PC-3 (cell line): ENCODE measurements around the gene TPGS1. TPM values are rescaled to one million over a fixed set of nuclear protein-coding genes. Genes with fewer than 3 reads are reported as not detected.

ENCODE experiments used
- ATAC-seq: fragments of 200-7000 bp; cut with Tn5 transposase; 2 replicates; pipeline ENCODE4 v1.9.1; 2020; ENCODE audit warnings: mild to moderate bottlenecking, moderate library complexity
- BruUV-seq: library from RNA; stranded (reverse); fragments of 400-500 nt; replicated peaks from 2 replicates; lab custom pipeline; 2021; lab: Mats Ljungman, UMichigan
- CTCF ChIA-PET: fragments of 300-600 bp; sonication (Branson Sonifier 250); formaldehyde crosslinking; loops from one replicate; lab custom pipeline; 2022; ENCODE audit warnings: antibody characterized with exemption; lab: Charles Lee
- POLR2A ChIA-PET: fragments of 300-600 bp; sonication (Branson Sonifier 250); formaldehyde crosslinking; loops from one replicate; lab custom pipeline; 2022; ENCODE audit warnings: antibody characterized with exemption; ENCODE audit not compliant: unreplicated experiment; lab: Charles Lee
- DNase-seq: peaks from one replicate; pipeline ENCODE4 v3.0.0-alpha.2; 2015
- H2AFZ ChIP-seq: fragments of 300-600 bp; sonication (generic); 2 replicates; pipeline ENCODE4 v1.6.0; 2016; ENCODE audit warnings: antibody characterized with exemption, low read length
- H3F3A ChIP-seq: fragments of 300-600 bp; sonication (generic); one replicate; pipeline ENCODE4 v1.6.0; 2017; ENCODE audit warnings: antibody characterized with exemption, low read length, control low read depth, mild to moderate bottlenecking; ENCODE audit not compliant: unreplicated experiment
- H3K27ac ChIP-seq: fragments of 300-600 bp; sonication (generic); 2 replicates; pipeline ENCODE4 v1.5.1; 2016; ENCODE audit warnings: mild to moderate bottlenecking, low read length
- H3K27me3 ChIP-seq: fragments of 300-600 bp; sonication (generic); 2 replicates; pipeline ENCODE4 v1.6.1; 2016; ENCODE audit warnings: low read length, mixed read lengths
- H3K36me3 ChIP-seq: fragments of 300-600 bp; sonication (generic); 2 replicates; pipeline ENCODE4 v1.6.1; 2016; ENCODE audit warnings: low read depth, mixed run types, low read length, mixed read lengths
- H3K4me1 ChIP-seq: fragments of 300-600 bp; sonication (generic); 2 replicates; pipeline ENCODE4 v1.5.1; 2016; ENCODE audit warnings: low read length; ENCODE audit not compliant: insufficient read depth
- H3K4me2 ChIP-seq: fragments of 300-600 bp; sonication (generic); 2 replicates; pipeline ENCODE4 v1.6.0; 2016; ENCODE audit warnings: low read length
- H3K4me3 ChIP-seq: fragments of 300-600 bp; sonication (generic); 2 replicates; pipeline ENCODE4 v1.5.1; 2016; ENCODE audit warnings: mild to moderate bottlenecking, low read length, mixed read lengths
- H3K79me2 ChIP-seq: fragments of 300-600 bp; sonication (generic); 2 replicates; pipeline ENCODE4 v1.6.1; 2017; ENCODE audit warnings: low read length, mixed read lengths
- H3K9ac ChIP-seq: fragments of 300-600 bp; sonication (generic); 2 replicates; pipeline ENCODE4 v1.6.0; 2016; ENCODE audit warnings: mild to moderate bottlenecking, low read length
- H3K9me2 ChIP-seq: fragments of 300-600 bp; sonication (generic); replicated peaks from 2 replicates; pipeline ENCODE4 v1.6.1; 2016; ENCODE audit warnings: mixed run types, low read length, mixed read lengths
- H3K9me3 ChIP-seq: fragments of 300-600 bp; sonication (generic); 2 replicates; pipeline ENCODE4 v1.6.1; 2016; ENCODE audit warnings: low read length, mixed read lengths
- H4K20me1 ChIP-seq: fragments of 300-600 bp; sonication (generic); 2 replicates; pipeline ENCODE4 v1.6.1; 2016; ENCODE audit warnings: low read length, mixed read lengths
- EZH2 ChIP-seq: fragments of 300-600 bp; sonication (generic); IDR thresholded peaks from one replicate; pipeline ENCODE4 v1.6.1; 2017; ENCODE audit warnings: antibody characterized with exemption, mild to moderate bottlenecking, low read length; ENCODE audit not compliant: unreplicated experiment
- EZH2phosphoT487 ChIP-seq: fragments of 300-600 bp; sonication (generic); IDR thresholded peaks from 2 replicates; pipeline ENCODE4 v1.6.1; 2018; ENCODE audit warnings: mild to moderate bottlenecking, antibody characterized with exemption, low read length, borderline replicate concordance
- intact Hi-C: fragments of 100-400 bp; cut with micrococcal nuclease; formaldehyde crosslinking; loops from 2 replicates; pipeline ENCODE4 v1.9.0; 2023
- total RNA-seq: library from RNA; depleted of rRNA; stranded (reverse); fragments of >200 nt; gene quantifications from 2 replicates; pipeline ENCODE4 v1.2.3, GENCODE V29; 2014
- TF ChIP-seq, protein P1 (sequence below): fragments of 300-600 bp; sonication (generic); conservative IDR thresholded peaks from 2 replicates; pipeline ENCODE4 v1.5.1; 2017; ENCODE audit warnings: antibody characterized with exemption, low read depth, mild to moderate bottlenecking, low read length

Gene TPGS1
- total RNA-seq, 1 experiment from 2014 or later, result 28.5 TPM

DNA sequence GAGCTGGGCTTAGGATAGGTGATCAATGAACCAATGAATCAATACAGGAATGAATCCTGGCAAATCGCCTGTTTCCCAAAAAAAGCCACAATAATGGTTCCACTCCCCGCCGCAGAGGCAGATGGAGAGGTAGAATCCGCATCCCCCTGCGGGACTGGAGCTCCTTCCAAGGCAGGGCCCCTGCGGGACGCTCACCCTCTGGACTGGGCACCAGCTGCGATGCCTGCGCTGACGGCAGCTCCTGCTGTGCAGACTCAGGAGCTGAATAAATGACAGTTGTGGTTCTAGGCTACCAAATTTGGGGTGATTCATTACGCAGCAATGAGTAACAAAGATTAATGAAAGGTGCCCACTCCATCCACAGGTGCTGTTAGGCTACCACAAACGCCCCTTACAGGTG lies 15.4 kb downstream of the TPGS1 start:
- intact Hi-C loops, result no loop called here
- H4K20me1 ChIP-seq, result no peaks in the 10 kb centered on the region
- CTCF ChIA-PET, result no interaction called here

GRCh38 chr19:524062-524674 lies 16.9 kb downstream of the TPGS1 start:
- CTCF ChIA-PET, result no interaction called here
- ATAC-seq (peak; percentile 54), DNase-seq (no peak)
- H3K4me2 ChIP-seq, result no peak overlapping the region
- H4K20me1 ChIP-seq, result no peaks in the 10 kb centered on the region
- no peak overlapping the region for H2AFZ ChIP-seq
- no TSS peak for BruUV-seq
- no peaks in the 10 kb centered on the region for H3K9me2 ChIP-seq
- H3K4me3 ChIP-seq, result no peak overlapping the region
- H3K4me1 ChIP-seq, result no peaks in the 10 kb centered on the region
- intact Hi-C loops, result no loop called here
- POLR2A ChIA-PET, result no interaction called here
- no peaks in the 10 kb centered on the region for H3K9me3 ChIP-seq
- H3K9ac ChIP-seq, result no peak overlapping the region
- no peaks in the 10 kb centered on the region for H3K79me2 ChIP-seq
- TF ChIP-seq EZH2, result no peak
- TF ChIP-seq, protein P1, sequence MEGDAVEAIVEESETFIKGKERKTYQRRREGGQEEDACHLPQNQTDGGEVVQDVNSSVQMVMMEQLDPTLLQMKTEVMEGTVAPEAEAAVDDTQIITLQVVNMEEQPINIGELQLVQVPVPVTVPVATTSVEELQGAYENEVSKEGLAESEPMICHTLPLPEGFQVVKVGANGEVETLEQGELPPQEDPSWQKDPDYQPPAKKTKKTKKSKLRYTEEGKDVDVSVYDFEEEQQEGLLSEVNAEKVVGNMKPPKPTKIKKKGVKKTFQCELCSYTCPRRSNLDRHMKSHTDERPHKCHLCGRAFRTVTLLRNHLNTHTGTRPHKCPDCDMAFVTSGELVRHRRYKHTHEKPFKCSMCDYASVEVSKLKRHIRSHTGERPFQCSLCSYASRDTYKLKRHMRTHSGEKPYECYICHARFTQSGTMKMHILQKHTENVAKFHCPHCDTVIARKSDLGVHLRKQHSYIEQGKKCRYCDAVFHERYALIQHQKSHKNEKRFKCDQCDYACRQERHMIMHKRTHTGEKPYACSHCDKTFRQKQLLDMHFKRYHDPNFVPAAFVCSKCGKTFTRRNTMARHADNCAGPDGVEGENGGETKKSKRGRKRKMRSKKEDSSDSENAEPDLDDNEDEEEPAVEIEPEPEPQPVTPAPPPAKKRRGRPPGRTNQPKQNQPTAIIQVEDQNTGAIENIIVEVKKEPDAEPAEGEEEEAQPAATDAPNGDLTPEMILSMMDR, result no peak
- TF ChIP-seq EZH2phosphoT487, result no peak
- no peaks in the 10 kb centered on the region for H3K36me3 ChIP-seq
- no peak overlapping the region for H3K27ac ChIP-seq
- H3F3A ChIP-seq, result no peaks in the 10 kb centered on the region
- no peaks in the 10 kb centered on the region for H3K27me3 ChIP-seq

More for the DNA sequence above, 15.4 kb downstream of the TPGS1 start:
- no peak for DNase-seq
- no peaks in the 10 kb centered on the region for H3K79me2 ChIP-seq
- H3K36me3 ChIP-seq, result no peaks in the 10 kb centered on the region
- no peaks in the 10 kb centered on the region for H3K27me3 ChIP-seq
- H3K9me2 ChIP-seq, result no peaks in the 10 kb centered on the region
- no peaks in the 10 kb centered on the region for H3K9me3 ChIP-seq
- no TSS peak for BruUV-seq
- H3K27ac ChIP-seq, result no peak overlapping the region
- no peak overlapping the region for H2AFZ ChIP-seq
- no peak overlapping the region for H3K9ac ChIP-seq
- no peak overlapping the region for H3K4me3 ChIP-seq
- H3K4me2 ChIP-seq, result no peak overlapping the region
- H3K4me1 ChIP-seq, result no peaks in the 10 kb centered on the region
- POLR2A ChIA-PET, result no interaction called here
- H3F3A ChIP-seq, result no peaks in the 10 kb centered on the region
- TF ChIP-seq, protein P1, result no peak
- TF ChIP-seq EZH2phosphoT487 (no peak), EZH2 (no peak)
- no peak for ATAC-seq

DNA sequence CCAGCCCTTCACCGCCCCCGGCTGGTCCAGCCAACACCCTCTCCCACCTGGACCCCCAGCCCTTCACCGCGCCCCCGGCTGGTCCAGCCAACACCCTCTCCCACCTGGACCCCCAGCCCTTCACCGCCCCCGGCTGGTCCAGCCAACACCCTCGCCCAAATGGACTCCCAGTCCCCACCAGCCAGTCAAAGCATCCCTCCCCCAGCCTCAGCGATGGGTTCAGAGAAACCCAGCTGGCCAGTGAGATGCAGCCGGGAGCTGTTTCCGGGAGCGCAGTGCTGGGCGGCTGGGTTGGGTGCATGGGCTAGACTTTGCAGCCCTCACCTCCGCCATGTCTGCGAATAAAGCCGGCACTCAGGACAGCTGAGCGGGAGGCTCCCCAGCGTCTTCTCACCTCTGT lies 17.7 kb downstream of the TPGS1 start:
- Histone ChIP-seq H3K4me1 (no peaks in the 10 kb centered on the region), H4K20me1 (no peaks in the 10 kb centered on the region), H3K4me2 (0 out of 2 replicates have a peak overlapping the region, but pooled peaks have one; percentile 2), H3K9me3 (no peaks in the 10 kb centered on the region), H3K4me3 (no peak overlapping the region), H3K9me2 (no peaks in the 10 kb centered on the region), H3F3A (no peaks in the 10 kb centered on the region), H3K27me3 (no peaks in the 10 kb centered on the region), H3K27ac (no peak overlapping the region), H3K79me2 (no peaks in the 10 kb centered on the region), H3K36me3 (no peaks in the 10 kb centered on the region), H3K9ac (no peak overlapping the region), H2AFZ (no peak overlapping the region)
- peak; percentile 52; the same call in 1 of the 2 replicates for ATAC-seq
- no peak for DNase-seq
- no peak for TF ChIP-seq EZH2
- TF ChIP-seq, protein P1, result no peak
- ChIA-PET CTCF (no interaction called here), POLR2A (no interaction called here)
- intact Hi-C loops, result no loop called here
- no TSS peak for BruUV-seq
